GM18858 (cell line): Measurements from ENCODE around the gene RAB3B.
"Not testable (repeated sequence)": the region's sequence is repeated elsewhere in the genome, so short reads cannot be mapped to it uniquely, and the experiment has no call there.

Experiments
- ATAC-seq: cut with Tn5 transposase; IDR thresholded peaks from one replicate; pipeline ENCODE4 v1.9.1; 2021; ENCODE audit not compliant: unreplicated experiment

The RAB3B gene

GRCh38 chr1:51990478-51990965 is at the start of gene RAB3B:
Gene RAB3B (minus strand): TSS chr1:51990700. CDS start chr1:51977117, 13,583 bp downstream.
- ATAC-seq: no peak

- ATAC-seq: no peak
Observed at GRCh38 chr1:52037909-52038308, 47.4 kb upstream of the RAB3B start.

GRCh38 chr1:52037402-52037814 is 46.9 kb upstream of the RAB3B start:
- ATAC-seq: no peak

GRCh38 chr1:52034050-52034384 is 43.5 kb upstream of the RAB3B start:
- ATAC-seq: no peak

GRCh38 chr1:52033190-52034049 is 42.9 kb upstream of the RAB3B start, which contains the start of gene KTI12:
Gene KTI12 (minus strand): TSS chr1:52033810. CDS start chr1:52033761, 49 bp downstream.
- peak; percentile 80 for ATAC-seq

- ATAC-seq: no peak
Observed at GRCh38 chr1:52032785-52033131, 42.3 kb upstream of the RAB3B start.

GRCh38 chr1:52032124-52032784 is 41.8 kb upstream of the RAB3B start:
- ATAC-seq: peak; percentile 33

- ATAC-seq: not testable (repeated sequence)
Observed at GRCh38 chr1:52028839-52029238, 38.3 kb upstream of the RAB3B start.

- ATAC-seq: no peak
Observed at GRCh38 chr1:52028328-52028727, 37.8 kb upstream of the RAB3B start.

- no peak for ATAC-seq
Observed at GRCh38 chr1:52026278-52026677, 35.8 kb upstream of the RAB3B start.

- no peak for ATAC-seq
Observed at GRCh38 chr1:52022133-52022532, 31.6 kb upstream of the RAB3B start.

- no peak for ATAC-seq
Observed at GRCh38 chr1:52008071-52008809, 17.7 kb upstream of the RAB3B start.

GRCh38 chr1:52007215-52008002 is 16.9 kb upstream of the RAB3B start:
- no peak for ATAC-seq

- ATAC-seq: not testable (repeated sequence)
Observed at GRCh38 chr1:52006081-52006553, 15.6 kb upstream of the RAB3B start.

- ATAC-seq: not testable (repeated sequence)
Observed at GRCh38 chr1:52005548-52005947, 15.0 kb upstream of the RAB3B start.

- no peak for ATAC-seq
Observed at GRCh38 chr1:52003877-52004276, 13.4 kb upstream of the RAB3B start.

- ATAC-seq: peak; percentile 60
Observed at GRCh38 chr1:52002038-52002917, 11.8 kb upstream of the RAB3B start.

- ATAC-seq: no peak
Observed at GRCh38 chr1:51998701-51999100, 8.2 kb upstream of the RAB3B start.

- ATAC-seq: no peak
Observed at GRCh38 chr1:51997974-51998382, 7.5 kb upstream of the RAB3B start.
